CD4-positive, alpha-beta T cell treated with Interleukin-17A for 4 hours (primary cell): ENCODE measurements around the gene FOCAD.
"Not testable (repeated sequence)": the region's sequence is repeated elsewhere in the genome, so short reads cannot be mapped to it uniquely, and the experiment has no call there.

Source experiments
- DNase-seq: peaks from one replicate; pipeline ENCODE4 v3.0.0-alpha.2; 2020; ENCODE audit warnings: mixed read lengths

Gene FOCAD

GRCh38 chr9:20673537-20673936 lies 10.5 kb upstream of the FOCAD start:
- not testable (repeated sequence) for DNase-seq

DNA sequence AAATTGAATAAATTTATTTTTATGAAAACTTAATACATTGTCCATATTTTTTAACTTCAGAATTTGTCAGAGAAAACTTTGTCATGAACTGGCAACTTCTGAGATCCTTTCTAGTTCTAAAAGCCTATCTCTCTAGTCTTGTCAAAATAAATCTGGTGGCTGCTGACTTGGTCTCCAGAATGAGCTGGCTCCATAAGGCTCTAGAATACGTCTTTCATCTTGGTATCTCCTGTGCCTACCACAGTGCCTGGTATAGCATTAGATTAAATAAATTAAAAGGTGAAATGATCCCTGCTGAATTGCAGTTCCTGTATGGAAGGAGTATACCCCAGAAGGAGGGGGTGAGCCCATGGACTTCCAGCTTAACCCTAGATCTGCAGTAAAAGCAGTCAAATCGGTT lies 2.6 kb upstream of the FOCAD start:
- no peak for DNase-seq

- peak; percentile 50 for DNase-seq
Observed at GRCh38 chr9:20683351-20684034, 566 bp upstream of the FOCAD start.

GRCh38 chr9:20684875-20685696 lies 1.0 kb downstream of the FOCAD start:
- no peak for DNase-seq

DNA sequence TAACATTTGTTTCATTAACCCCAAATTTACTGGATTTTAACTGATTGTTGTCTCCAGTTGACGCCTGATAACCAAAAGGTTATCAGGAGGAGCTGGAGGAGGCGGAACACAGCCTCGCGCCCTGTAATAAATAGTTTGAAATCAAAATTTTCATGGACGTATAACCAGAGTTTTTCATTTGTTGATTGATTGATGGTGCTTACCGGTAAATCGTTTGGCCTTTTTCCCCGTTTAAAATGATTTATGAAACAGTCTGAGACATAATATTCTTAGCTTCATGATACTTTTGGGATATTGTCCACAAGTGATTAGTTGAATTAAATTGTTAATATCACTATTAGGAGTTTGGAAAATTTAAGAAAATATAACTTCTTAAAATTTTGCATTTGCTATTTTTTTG lies 1.7 kb downstream of the FOCAD start:
- no peak for DNase-seq

- DNase-seq, result no peak
Observed at GRCh38 chr9:20689833-20690232, 5.8 kb downstream of the FOCAD start.

DNA sequence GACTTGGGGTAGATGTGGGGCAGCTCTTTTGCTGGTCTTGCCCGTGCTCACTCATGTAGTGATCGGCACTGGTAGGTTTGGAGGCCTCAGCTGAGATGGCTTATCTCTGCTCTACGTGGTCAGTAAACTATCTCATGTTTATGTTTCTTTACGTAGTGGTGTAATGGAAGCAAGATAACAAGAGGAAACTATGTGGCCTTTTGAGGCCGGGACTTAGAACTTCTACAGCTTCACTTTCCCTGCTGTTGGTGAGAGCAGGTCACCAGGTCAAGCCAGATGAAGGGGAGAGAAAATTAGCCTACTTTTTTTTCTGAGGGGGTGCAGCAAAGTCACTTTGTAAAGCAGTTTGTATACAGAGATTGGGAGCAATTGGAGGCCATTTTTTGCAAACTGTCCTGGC lies 8.5 kb downstream of the FOCAD start:
- no peak for DNase-seq

DNA sequence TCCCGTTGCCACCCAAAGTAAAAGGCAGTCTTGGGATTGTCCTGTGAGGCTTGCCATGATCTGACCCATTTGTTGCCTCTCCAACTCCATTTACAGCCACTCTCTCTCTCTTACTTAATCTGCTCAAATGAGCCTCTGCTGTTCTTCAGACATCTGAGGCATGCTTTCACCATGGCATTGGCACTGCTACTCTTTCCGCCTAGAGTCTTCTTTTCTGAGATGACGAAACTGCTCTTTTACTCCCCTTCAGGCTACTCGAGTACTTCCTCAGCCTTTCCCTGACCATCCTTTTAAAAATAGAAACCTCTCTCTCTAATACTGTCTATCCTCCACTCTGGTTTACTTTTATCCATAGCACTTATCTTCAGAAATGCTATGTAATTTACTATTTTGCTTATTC lies 9.0 kb downstream of the FOCAD start:
- DNase-seq, result no peak

DNA sequence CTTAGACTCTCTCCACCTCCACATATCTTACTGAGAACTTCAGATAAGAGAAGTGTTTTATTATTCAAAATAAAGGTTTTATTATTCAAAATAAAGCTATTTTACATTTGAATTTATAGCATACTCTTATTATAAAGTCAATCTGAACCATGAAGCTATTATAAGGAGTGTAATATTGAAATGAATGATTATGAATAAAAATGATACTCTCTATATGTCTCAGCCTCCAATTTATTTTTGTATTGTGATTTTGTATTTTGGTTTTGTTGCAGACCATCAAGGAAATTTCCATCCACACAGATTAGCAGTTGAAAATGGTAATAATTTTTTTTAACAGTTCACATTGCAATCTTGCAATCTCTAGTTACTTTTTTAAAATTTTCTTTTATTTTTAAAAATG lies 10.2 kb downstream of the FOCAD start:
- DNase-seq, result no peak

DNA sequence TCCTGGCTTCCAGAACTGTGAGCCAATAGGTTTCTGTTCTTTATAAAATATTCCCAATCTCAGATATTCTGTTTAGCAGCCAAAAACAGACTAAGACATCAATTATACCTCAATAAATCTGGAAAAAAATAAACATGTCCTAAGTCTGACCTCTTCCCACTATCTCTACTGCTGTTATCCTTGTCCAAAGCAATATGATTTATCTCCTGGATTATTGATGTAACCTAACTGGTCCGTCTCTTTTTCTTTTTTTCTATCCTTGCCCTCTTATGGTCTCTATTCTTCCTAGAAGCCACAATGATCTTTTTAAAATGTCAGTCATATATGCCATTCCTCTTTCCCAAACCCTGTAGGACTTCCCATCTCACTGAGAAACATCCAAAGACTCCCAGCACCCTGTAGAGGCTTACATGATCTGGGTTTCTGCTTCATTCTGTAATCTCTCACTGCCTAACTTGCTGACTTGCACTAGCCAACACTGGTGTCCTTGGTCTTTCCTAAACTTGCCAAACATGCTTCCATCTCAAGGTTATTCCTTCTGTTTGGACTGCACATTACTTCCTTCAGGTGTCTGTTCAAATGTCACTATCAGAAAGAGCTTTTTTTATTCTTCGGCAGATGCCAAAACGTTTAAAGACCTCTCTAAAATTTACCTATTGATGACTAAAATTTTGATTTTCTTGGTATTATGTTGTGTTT lies 13.1 kb downstream of the FOCAD start:
- DNase-seq, result no peak

GRCh38 chr9:20698782-20699181 lies 14.7 kb downstream of the FOCAD start:
- DNase-seq, result no peak

- no peak for DNase-seq
Observed at GRCh38 chr9:20701060-20701459, 17.0 kb downstream of the FOCAD start.

GRCh38 chr9:20702570-20702969 lies 18.5 kb downstream of the FOCAD start:
- DNase-seq, result no peak

GRCh38 chr9:20703146-20703545 lies 19.1 kb downstream of the FOCAD start:
- no peak for DNase-seq

DNA sequence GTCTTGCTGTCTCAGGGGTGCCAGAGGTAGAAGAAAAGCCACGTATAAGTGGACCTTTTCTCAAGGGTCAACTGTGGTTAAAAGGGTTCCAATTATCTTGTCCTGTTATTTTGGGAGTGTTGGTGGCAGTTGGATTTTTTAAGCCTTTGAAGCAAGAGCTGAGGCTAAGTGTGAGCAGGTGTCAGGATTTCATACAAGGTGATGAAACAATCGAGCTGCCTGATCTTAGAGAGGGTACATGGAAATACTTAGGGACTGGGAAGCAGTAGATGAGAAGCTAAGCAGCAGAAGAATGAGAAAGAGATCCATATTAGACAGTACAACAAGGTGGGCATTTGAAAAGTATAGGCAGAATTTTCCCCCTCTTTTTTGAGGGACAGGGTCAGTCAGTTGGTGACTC lies 23.6 kb downstream of the FOCAD start:
- DNase-seq, result no peak

- no peak for DNase-seq
Observed at GRCh38 chr9:20713172-20713571, 29.1 kb downstream of the FOCAD start.

- no peak for DNase-seq
Observed at GRCh38 chr9:20714442-20715415, 30.7 kb downstream of the FOCAD start.

GRCh38 chr9:20722221-20722620 lies 38.2 kb downstream of the FOCAD start:
- DNase-seq, result no peak

DNA sequence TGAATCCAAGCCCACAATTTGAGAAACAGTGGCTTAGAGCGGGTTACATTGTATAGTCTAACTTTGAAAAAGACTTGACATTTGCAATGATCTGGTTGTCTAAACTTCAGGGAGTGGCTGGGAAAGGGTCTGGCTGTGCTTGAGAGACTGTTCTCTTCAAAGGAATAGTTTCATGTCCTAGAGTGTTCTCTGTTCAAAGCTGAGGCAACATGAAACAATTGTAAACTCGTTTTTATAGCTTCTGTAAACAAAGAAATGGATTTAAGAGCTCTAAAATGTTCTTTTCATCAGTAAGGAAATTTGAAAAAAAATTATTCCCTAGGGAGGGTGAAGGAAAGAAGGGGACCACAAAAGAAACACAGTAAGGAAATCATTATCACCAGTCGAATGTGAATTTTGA lies 41.6 kb downstream of the FOCAD start:
- DNase-seq, result no peak

DNA sequence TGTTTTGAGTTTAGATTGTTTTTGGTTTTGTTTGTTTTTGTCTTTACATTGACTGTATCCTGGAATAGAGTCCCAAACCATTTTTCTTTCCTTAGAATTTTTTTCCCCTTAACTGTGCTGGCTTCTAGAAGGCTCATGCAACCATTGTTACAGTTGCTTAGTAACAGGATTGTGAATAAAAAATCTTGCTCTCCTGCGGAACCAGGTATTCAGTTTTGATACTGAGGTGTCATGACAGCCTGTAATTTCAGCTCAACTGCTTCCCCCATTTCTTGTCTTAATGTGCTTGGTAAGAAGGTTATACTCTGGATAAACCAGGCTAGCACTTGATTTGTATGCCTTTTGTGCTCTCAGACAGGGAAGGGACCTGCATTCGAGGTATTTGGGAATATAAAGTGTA lies 42.1 kb downstream of the FOCAD start:
- DNase-seq, result no peak

GRCh38 chr9:20728493-20729220 lies 44.6 kb downstream of the FOCAD start:
- no peak for DNase-seq

- DNase-seq, result no peak
Observed at GRCh38 chr9:20729523-20729922, 45.5 kb downstream of the FOCAD start.
